HG03139 (cell line): ENCODE results near the gene PPP2R1B.
"Not testable (repeated sequence)": the region's sequence is repeated elsewhere in the genome, so short reads cannot be mapped to it uniquely, and the experiment has no call there.

Source experiments
- ATAC-seq: cut with Tn5 transposase; IDR thresholded peaks from one replicate; pipeline ENCODE4 v1.9.1; 2021; ENCODE audit not compliant: unreplicated experiment

The PPP2R1B gene

GRCh38 chr11:111784311-111784710 lies 18.1 kb upstream of the PPP2R1B start:
- ATAC-seq = not testable (repeated sequence)

GRCh38 chr11:111782109-111782741 lies 16.0 kb upstream of the PPP2R1B start:
- no peak for ATAC-seq

GRCh38 chr11:111779118-111779517 lies 12.9 kb upstream of the PPP2R1B start:
- ATAC-seq = no peak

GRCh38 chr11:111778047-111778558 lies 11.9 kb upstream of the PPP2R1B start:
- ATAC-seq = no peak

GRCh38 chr11:111777094-111778046 lies 11.2 kb upstream of the PPP2R1B start:
- no peak for ATAC-seq

- ATAC-seq = peak; percentile 91
Observed at GRCh38 chr11:111776398-111777093, 10.4 kb upstream of the PPP2R1B start.

GRCh38 chr11:111774955-111775710 lies 8.9 kb upstream of the PPP2R1B start:
- ATAC-seq = no peak

- no peak for ATAC-seq
Observed at GRCh38 chr11:111772535-111772934, 6.3 kb upstream of the PPP2R1B start.

GRCh38 chr11:111771205-111771604 lies 5.0 kb upstream of the PPP2R1B start:
- ATAC-seq = not testable (repeated sequence)

- ATAC-seq = no peak
Observed at GRCh38 chr11:111770581-111771134, 4.5 kb upstream of the PPP2R1B start.

- ATAC-seq = no peak
Observed at GRCh38 chr11:111766834-111767142, 599 bp upstream of the PPP2R1B start.

GRCh38 chr11:111765320-111765983 lies 737 bp downstream of the PPP2R1B start:
- ATAC-seq = peak; percentile 21

GRCh38 chr11:111764621-111765020 lies 1.6 kb downstream of the PPP2R1B start:
- ATAC-seq = no peak

- no peak for ATAC-seq
Observed at GRCh38 chr11:111762981-111763643, 3.1 kb downstream of the PPP2R1B start.

- no peak for ATAC-seq
Observed at GRCh38 chr11:111762526-111762925, 3.7 kb downstream of the PPP2R1B start.

GRCh38 chr11:111761036-111761435 lies 5.2 kb downstream of the PPP2R1B start:
- ATAC-seq = no peak

- no peak for ATAC-seq
Observed at GRCh38 chr11:111759778-111760407, 6.3 kb downstream of the PPP2R1B start.

- ATAC-seq = no peak
Observed at GRCh38 chr11:111759376-111759775, 6.8 kb downstream of the PPP2R1B start.

GRCh38 chr11:111756097-111756496 lies 10.1 kb downstream of the PPP2R1B start:
- no peak for ATAC-seq
